Transverse colon (tissue), 4 donors: Measurements from ENCODE around the gene MEX3C. TPM values are rescaled to one million over a fixed set of nuclear protein-coding genes. Genes with fewer than 3 reads are reported as not detected.

Experiments
- DNase-seq: peaks from one replicate; pipeline ENCODE4 v3.0.0-alpha.2; 2019
- H3K27ac ChIP-seq, 4 donors: fragments of 200-600 bp; sonication (generic); 2 replicates each; pipeline ENCODE4 v1.5.1; 2016 to 2018; ENCODE audit warnings: inconsistent platforms in 4 of 4
- H3K27me3 ChIP-seq: fragments of 200-600 bp; sonication (generic); 2 replicates; pipeline ENCODE4 v1.5.1; 2017; ENCODE audit warnings: inconsistent platforms
- H3K36me3 ChIP-seq, 4 donors: fragments of 200-600 bp; sonication (generic); 2 replicates each; pipeline ENCODE4 v1.5.1; 2017 to 2019; ENCODE audit warnings: inconsistent platforms in 4 of 4
- H3K4me1 ChIP-seq, 4 donors: fragments of 200-600 bp; sonication (generic); 2 replicates each; pipeline ENCODE4 v1.5.1; 2017 to 2020; ENCODE audit warnings: inconsistent platforms in 4 of 4
- H3K4me3 ChIP-seq, 4 donors: fragments of 200-600 bp; sonication (generic); 1 replicate in 1 of 4; 2 replicates in 3 of 4; pipeline versions ENCODE4 v1.5.1 to v1.6.1; 2017 to 2019; ENCODE audit warnings: inconsistent platforms in 4 of 4
- H3K9me3 ChIP-seq, 2 donors: fragments of 200-600 bp; sonication (generic); 2 replicates each; pipeline ENCODE4 v1.5.1; 2017 to 2019; ENCODE audit warnings: inconsistent platforms in 2 of 2
- EP300 ChIP-seq: sonication (generic); formaldehyde crosslinking; IDR thresholded peaks from one replicate; pipeline ENCODE4 v1.6.1; 2017; ENCODE audit warnings: antibody characterized with exemption, low read depth
- POLR2A ChIP-seq: fragments of 450-650 bp; IDR thresholded peaks from one replicate; pipeline ENCODE4 v1.6.1; 2016; ENCODE audit warnings: antibody characterized with exemption, mild to moderate bottlenecking, moderate library complexity
- POLR2AphosphoS5 ChIP-seq, 3 donors: sonication (generic); formaldehyde crosslinking; IDR thresholded peaks; one replicate each; pipeline ENCODE4 v1.6.1; 2016; ENCODE audit warnings: antibody characterized with exemption in 3 of 3
- WGBS, 2 donors: methylation state at CpG; one replicate each; pipeline ENCODE4 v1.1.5; 2018; ENCODE audit warnings: low coverage in 1 of 2; 5-methylcytosine and 5-hydroxymethylcytosine counted together
- in situ Hi-C, 4 donors: fragments of 200-750 bp; cut with MboI; loops; one replicate each; pipeline versions ENCODE4 v1.15.0 to v1.15.1; 2017; ENCODE audit warnings: low sequenced_read_pairs in 3 of 4, low pct_ligation_motif_present in 1 of 4, low pct_unique_long_range_greater_than_20kb in 1 of 4
- intact Hi-C: fragments of 100-400 bp; cut with DNase I; formaldehyde crosslinking; loops from one replicate; pipeline ENCODE4 v1.15.1; 2023; ENCODE audit warnings: low total_unique reads
- total RNA-seq, 4 donors: library from RNA; depleted of rRNA; stranded (reverse); fragments of >200 nt; gene quantifications; one replicate each; pipeline ENCODE4 v1.1.0, GENCODE V29; 2016
- TF ChIP-seq, protein P1 (sequence below), 5 experiments: fragments of 200-600 bp in 3 of 5; fragments of 450-650 bp in 2 of 5; sonication (generic) in 3 of 5; IDR thresholded peaks; 1 replicate in 2 of 5; 2 replicates in 3 of 5; pipeline ENCODE4 v1.5.1; 2016 to 2017; ENCODE audit warnings: antibody characterized with exemption in 5 of 5, inconsistent platforms in 3 of 5, mild to moderate bottlenecking in 2 of 5, moderate library complexity in 1 of 5

The MEX3C gene
- total RNA-seq, 4 donors from 2014 or later = 11.3 to 27.8 (median 24.2) TPM

DNA sequence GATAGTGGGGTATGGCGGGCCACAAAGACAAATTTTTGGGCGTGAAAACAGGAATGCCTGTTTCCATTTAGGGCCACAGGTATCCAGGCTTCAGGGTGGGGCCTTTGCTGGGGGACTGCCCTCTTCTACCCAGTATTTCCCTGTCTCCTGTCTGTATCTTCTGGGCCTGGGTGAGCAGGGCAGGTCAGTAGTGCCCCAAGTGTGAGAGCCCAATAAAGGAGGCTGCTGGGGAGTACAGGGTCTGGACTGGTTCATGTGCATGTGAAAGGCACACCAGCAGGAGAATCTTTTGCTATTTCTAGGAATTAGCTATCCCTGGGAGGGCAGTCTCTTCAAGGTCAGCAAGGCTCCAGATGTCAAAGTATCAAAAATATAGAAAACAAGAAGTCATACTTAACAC, 71.5 kb downstream of the MEX3C start:
- no peak overlapping the region for H3K4me3 ChIP-seq
- TF ChIP-seq, protein P1, sequence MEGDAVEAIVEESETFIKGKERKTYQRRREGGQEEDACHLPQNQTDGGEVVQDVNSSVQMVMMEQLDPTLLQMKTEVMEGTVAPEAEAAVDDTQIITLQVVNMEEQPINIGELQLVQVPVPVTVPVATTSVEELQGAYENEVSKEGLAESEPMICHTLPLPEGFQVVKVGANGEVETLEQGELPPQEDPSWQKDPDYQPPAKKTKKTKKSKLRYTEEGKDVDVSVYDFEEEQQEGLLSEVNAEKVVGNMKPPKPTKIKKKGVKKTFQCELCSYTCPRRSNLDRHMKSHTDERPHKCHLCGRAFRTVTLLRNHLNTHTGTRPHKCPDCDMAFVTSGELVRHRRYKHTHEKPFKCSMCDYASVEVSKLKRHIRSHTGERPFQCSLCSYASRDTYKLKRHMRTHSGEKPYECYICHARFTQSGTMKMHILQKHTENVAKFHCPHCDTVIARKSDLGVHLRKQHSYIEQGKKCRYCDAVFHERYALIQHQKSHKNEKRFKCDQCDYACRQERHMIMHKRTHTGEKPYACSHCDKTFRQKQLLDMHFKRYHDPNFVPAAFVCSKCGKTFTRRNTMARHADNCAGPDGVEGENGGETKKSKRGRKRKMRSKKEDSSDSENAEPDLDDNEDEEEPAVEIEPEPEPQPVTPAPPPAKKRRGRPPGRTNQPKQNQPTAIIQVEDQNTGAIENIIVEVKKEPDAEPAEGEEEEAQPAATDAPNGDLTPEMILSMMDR (IDR thresholded peaks at IDR 0.05) = no peak
- TF ChIP-seq POLR2A (no peak), POLR2AphosphoS5 (IDR thresholded peaks at IDR 0.05) (no peak), EP300 (no peak)
- H3K4me1 ChIP-seq = no peaks in the 10 kb centered on the region
- in situ Hi-C loops (no loop called here), intact Hi-C loops (no loop called here)
- no peak for DNase-seq
- no peaks in the 10 kb centered on the region for H3K27me3 ChIP-seq
- H3K36me3 ChIP-seq = no peaks in the 10 kb centered on the region
- WGBS, 2 donors = 85 to 100% methylated on average over 1 to 2 of the region's 2 CpGs
- no peaks in the 10 kb centered on the region for H3K9me3 ChIP-seq
- H3K27ac ChIP-seq = no peak overlapping the region

Other genes starting within 250 kb of the MEX3C start
- gene ELAC1, start 229.6 kb downstream of the MEX3C start, total RNA-seq = 1 to 10 TPM in 3 of 4 donors, not detected in 1; 3.2 to 9.6 (median 6.4) TPM
- gene SMAD4, start 167.5 kb downstream of the MEX3C start, total RNA-seq = 100 to 1,000 TPM in 1 of 4 donors, 10 to 100 TPM in 3; 77.1 to 172 (median 85.6) TPM